ENCODE data around the gene FAM25A.
"Not testable (repeated sequence)": the region's sequence is repeated elsewhere in the genome, so short reads cannot be mapped to it uniquely, and the experiment has no call there.

The FAM25A gene

DNA sequence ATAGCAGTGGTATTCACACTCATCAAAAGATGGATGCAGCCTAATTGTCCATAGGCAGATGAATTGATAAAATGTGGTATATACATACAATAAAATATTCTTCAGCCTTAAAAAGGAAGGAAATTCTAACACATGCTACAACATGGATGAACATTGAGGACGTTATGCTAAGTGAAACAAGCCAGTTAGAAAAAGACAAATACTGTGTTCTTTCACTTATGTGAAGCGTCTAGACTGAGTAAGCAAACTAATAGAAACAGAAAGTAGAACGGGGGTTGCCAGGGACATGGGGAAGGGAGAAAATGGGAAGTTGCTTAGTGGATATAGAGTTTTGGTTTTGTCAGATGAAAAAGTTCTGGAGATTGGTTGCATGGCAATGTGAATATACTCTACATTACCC is 6.6 kb upstream of the FAM25A start:
- DNase-seq (ENCODE audit: low read depth), result not testable (repeated sequence)

DNA sequence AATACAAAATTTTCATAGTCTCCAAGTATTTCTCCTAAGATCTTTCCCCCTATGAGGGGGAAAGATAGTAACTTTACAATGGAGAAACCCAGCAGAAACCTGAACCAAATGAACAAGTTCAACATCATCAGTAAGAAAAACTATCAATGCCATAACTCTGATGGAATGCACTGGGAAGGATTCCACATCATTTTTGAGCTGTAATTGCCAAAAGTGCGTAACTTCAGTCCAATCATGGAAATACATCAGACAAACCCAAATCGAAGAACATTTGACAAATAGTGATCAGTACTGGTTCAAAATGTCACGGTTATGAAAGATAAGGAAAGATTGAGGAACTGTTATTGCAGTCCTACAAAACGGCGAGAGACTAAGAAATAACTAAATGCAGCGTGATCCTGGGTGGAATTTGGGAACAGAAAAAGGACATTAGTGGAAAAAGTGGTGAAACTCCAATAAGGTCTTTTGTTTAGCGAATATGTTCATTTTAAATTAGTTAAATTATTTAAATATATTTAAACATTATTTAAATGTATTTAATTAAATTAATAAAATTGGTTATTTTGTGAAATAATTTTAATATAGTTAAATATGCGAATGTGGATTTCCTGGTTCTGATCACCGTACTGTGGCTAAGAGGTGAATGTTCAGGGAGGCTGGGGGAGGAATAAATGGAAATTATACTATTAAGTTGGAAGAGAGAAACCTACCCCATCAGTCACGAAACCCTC is 4.9 kb upstream of the FAM25A start:
- DNase-seq (ENCODE audit: low read depth), result not testable (repeated sequence)

DNA sequence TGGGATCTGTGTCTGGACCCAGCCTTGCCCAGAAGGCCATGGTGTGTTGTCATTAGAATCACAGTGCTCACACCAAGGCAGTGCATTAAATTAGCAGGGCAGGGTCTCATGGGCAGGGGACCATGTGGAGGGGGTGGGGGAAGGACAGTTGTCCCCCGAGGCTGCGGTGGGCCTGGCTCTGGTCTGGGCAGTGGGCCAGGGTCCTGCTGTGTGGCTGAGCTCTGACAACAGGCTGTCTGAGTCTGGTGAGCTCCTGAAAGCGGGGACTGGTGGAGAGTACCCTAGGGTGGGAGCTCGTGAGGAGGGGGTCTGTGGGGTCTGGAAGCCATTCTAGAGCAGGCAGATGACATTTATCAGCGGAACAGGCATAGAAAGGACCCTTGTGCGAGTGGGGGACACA is 2.0 kb upstream of the FAM25A start:
- not testable (repeated sequence) for DNase-seq (ENCODE audit: low read depth)

DNA sequence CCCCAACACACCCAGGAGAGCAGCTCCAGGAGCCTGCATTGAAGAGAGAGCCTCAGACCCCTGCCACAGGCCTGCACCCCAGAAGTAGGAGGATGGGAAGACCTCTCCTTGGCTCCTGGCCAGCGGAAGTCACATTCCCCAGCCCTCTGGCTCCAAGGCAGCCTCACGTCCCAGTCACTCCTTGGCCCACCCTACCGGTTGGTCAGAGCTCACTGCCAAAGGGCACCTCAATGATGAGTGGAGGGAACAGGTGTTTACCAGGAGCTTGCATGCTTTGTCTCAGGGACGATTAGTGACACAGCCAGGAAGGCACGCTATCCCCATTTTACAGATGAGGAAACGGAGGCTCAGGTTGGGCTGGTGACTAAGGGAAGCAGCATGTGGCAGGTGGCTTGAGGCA is 1.0 kb upstream of the FAM25A start:
- not testable (repeated sequence) for DNase-seq (ENCODE audit: low read depth)

DNA sequence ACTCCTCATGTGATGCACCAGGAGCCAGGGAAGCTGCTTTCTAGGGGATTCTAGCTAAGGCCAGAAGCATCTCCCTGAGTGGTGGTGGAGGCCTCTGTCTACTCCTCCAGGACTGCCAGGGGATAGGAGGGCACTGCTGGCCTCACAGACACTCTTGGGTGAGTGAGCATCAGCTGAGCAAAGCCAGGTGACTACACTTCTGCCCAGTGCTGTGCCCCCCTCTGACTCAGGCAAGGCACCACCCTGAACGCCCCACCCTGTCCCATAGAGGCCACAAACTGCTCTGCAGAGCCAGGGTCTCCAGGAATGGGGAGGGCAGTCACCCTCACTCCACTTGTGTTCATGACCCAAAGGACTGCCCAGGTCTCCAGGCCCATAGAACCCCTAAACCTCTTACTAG is 590 bp upstream of the FAM25A start:
- DNase-seq (ENCODE audit: low read depth), result not testable (repeated sequence)

DNA sequence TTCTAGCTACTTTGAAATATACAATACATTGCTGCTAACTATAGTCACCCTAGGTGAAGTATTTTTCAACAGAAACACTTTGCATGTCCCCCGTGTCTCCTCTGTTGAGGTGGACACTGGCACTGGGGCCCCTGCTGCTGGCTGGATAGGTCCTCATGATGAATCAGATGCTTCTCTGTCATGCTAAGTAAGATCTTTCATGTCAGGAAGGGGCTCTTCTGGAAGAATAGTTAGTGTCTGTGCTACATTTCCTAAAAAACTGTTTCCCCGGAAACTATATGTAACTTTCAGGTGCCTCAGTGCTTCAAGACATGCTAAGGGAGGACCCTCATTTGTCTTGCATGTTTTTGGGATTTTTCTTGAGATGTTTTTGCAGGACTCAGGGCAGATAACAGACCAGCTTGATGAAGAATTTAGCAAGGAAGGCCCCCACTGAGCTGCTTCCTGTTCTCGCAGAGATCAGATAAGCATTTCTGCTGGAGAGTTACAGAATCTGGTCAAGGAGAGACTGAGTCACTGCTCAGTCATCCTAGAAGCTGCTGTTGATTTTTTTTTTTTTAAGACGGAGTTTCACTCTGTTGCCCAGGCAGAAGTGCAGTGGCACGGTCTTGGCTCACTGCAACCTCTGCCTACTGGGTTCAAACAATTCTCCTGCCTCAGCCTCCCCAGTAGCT is 5.3 kb downstream of the FAM25A start:
- DNase-seq (ENCODE audit: low read depth), result peak; percentile 18

DNA sequence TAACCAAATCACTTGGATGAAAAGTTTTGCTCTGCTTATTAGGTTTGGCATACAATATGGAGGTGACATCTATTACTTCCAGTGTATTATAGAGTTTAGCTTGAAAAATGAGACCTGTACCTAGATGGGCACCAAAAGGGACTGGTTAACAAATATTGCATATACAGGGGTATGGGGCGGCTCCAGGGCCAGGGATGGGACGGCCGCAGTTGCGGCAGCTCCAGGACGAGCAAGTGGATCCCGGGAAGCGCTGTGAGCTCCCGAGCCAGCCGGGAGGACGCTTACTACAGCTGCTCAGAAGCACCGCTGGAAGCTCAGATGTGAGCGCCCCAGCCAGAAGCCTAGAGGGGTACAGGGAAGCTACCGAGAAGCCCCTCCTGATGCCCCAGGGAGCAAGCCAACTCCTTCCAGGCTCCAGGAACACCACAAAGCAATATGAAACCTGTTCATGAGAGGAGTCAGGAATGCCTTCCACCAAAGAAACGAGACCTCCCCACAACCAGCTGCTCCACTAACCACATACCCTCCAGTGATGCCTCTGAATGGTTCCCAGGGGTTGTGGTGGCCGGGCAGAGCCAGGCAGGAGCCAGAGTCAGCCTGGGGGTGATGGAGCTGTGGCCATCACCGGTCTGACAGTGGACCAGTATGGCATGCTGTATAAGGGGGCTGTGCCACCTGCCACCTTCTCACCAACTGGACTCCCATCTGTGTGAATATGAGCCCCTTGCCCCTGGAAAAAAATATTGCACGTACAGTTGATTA is 6.8 kb downstream of the FAM25A start:
- not testable (repeated sequence) for DNase-seq (ENCODE audit: low read depth)

DNA sequence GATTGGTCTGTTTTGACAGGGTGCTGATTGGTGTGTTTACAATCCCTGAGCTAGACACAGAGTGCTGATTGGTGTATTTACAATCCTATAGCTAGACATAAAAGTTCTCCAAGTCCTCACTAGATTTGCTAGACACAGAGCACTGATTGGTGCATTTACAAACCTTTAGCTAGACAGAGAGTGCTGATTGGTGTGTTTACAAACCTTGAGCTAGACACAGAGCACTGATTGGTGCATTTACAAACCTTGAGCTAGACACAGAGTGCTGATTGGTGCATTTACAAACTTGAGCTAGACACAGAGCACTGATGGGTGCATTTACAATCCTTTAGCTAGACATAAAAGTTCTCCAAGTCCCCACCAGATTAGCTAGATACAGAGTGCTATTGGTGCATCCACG is 10.3 kb downstream of the FAM25A start:
- DNase-seq (ENCODE audit: low read depth), result not testable (repeated sequence)

DNA sequence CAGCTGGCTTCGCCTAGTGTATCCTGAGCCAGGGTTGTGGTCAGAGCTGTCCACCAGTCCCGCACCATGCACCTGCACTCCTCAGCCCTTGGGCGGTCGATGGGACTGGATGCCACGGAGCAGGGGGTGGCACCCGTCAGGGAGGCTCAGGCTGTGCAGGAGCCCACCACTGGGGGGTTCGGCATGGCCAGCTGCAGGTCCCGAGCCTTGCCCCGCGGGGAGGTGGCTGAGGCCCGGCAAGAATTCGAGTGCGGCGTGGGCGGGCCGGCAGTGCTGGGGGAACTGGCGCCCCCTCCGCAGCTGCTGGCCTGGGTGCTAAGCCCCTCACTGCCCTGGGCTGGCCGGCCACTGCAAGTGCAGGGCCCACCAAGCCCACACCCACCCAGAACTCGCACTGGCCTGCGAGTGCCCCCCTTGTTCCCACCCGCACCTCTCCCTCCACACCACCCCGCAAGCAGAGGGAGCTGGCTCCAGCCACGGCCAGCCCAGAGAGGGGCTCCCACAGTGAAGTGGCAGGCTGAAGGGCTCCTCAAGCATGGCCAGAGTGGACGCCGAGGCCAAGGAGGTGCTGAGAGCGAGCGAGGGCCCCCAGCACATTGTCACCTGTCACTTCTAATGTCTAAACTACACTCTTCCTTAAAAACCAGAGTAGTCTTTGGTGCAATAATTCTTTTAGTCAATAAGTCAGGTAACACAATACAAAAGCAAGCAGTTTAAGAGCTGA is 11.0 kb downstream of the FAM25A start:
- DNase-seq (ENCODE audit: low read depth), result no peak

DNA sequence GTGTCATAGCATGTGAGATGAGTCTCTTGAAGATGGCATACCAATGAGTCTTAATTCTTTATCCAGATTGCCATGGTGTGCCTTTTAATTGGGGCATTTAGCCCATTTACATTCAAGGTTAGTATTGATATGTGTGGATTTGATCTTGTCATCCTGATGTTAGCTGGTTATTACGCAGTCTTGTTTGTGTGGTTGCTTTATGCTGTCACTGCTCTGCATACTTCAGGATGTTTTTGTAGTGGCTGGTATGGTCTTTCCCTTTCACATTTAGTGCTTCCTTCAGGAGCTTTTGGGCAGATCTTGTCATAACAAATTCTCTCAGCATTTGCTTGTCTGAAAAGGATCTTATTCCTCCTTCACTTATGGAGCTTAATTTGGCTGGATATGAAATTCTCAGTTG is 16.5 kb downstream of the FAM25A start:
- DNase-seq (ENCODE audit: low read depth), result no peak

DNA sequence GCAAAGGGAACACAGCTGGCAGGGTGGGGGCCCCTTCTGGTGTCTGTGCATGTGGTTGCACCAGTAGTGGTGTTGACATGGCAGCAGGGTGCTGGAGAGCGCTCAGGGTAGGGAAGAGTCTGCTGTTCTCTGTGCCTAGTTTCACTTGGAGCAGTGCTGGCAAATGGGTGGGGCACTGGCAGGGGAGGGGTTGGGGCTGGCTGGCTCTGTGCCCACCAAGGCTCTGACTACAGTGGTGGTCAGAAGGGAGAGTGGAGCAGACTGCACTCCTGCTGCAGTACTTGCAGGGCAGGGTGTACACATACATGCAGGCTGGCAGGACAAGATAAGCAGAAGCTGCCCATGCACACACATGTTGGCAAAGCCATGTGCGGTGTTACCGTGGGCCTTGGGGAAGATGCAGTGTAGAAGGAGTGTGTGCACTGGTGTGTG is 18.2 kb downstream of the FAM25A start:
- no peak for DNase-seq (ENCODE audit: low read depth)

DNA sequence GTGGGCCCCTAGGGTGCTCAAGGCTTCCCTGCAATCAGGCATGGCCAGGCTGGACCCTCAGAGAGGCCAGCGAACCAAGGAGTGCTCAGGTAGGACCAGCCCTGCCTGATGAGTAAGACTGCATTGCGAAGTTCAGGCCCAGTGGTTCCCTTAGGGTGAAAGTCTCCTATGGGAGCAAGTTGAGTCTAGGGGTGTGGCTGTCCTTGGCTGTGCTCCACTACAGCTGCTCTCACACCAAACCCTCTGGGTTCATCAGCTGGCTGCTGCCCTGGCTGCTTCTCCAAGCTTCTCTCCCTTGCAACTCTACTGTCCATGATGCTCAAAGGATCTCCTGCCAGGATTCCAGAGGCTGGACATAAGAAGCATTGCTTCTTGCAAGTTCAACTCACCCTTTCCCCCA is 18.7 kb downstream of the FAM25A start:
- DNase-seq (ENCODE audit: low read depth), result no peak

DNA sequence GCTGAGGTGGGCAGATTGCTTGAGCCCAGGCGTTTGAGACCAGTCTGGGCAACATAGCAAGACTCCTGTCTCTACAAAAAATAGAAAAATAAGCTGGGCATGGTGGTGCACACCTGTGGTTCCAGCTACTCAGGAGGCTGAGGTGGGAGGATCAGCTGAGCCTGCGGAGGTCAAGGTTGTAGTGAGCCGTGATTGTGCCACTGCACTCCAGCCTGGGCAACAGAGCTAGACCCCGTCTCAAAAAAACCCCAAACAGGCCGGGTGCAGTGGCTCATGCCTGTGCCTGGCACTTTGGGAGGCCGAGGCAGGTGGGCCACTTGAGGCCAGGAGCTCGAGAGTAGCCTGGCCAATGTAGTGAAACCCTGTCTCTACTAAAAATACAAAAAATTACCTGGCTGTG is 23.5 kb downstream of the FAM25A start:
- DNase-seq (ENCODE audit: low read depth), result not testable (repeated sequence)

DNA sequence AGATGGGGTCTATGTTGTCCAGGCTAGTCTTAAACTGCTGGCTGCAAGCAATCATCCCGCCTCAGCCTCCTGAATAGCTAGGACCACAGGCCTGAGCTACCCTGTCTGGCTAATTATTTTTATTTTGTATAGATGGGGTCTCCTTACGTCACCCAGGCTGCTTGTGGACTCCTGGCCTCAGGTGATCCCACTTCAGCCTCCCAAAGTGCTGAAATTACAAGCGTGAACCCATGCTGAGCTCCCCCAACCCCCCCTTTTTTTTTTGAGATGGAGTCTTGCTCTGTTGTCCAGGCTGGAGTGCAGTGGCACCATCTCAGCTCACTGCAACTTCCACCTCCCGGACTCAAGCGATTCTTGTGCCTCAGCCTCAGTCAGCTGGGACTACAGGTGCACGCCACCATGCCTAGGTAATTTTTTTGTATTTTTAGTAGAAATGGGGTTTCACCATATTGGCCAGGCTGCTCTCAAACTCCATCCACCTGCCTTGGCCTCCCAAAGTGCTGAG is 25.4 kb downstream of the FAM25A start:
- DNase-seq (ENCODE audit: low read depth), result no peak

DNA sequence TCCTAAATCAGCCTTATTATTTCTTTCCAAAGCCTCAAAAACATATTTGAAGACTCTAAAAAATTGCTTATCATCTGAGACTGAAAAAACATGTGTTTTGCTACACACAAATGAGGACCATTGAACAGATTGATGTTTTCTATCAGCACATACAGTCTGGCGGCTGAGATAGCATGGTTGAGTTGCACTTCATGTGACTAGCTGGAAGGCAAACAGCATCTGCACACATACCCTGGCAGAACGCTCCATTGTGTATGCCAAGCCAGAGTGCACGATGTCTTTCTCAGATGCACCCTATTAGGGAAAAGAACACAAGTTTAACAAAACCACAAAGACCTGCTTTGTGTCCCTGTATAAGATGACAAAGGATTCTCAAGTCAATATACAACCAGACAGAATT is 33.0 kb downstream of the FAM25A start:
- DNase-seq (ENCODE audit: low read depth), result no peak

DNA sequence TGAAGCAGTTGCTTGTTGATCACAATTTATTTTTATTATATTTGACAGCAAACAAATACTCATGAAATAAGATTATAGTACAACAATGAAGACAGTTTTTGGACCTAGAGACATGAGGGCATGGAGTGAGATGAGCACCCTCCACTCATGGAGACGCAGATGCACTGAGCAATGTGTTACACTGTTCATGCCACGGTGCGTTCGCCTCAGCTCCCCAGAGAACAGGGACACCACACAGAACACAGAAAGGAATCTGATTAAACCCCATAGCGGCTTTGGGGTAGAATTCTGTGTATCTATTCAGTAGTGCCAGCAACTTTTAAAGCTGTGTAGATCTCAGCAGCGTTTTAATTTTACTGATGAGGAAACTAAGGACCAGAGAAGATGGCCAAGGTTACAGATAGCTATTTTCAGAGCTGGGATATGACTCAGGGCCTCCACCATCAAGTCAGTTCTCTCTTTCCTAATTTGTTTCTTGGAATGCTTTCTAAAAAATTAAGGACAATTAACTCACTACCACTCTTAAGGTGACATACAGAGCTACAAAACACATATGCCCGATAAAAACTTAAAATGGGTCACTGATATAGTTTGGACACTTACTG is 33.6 kb downstream of the FAM25A start:
- DNase-seq (ENCODE audit: low read depth), result no peak

DNA sequence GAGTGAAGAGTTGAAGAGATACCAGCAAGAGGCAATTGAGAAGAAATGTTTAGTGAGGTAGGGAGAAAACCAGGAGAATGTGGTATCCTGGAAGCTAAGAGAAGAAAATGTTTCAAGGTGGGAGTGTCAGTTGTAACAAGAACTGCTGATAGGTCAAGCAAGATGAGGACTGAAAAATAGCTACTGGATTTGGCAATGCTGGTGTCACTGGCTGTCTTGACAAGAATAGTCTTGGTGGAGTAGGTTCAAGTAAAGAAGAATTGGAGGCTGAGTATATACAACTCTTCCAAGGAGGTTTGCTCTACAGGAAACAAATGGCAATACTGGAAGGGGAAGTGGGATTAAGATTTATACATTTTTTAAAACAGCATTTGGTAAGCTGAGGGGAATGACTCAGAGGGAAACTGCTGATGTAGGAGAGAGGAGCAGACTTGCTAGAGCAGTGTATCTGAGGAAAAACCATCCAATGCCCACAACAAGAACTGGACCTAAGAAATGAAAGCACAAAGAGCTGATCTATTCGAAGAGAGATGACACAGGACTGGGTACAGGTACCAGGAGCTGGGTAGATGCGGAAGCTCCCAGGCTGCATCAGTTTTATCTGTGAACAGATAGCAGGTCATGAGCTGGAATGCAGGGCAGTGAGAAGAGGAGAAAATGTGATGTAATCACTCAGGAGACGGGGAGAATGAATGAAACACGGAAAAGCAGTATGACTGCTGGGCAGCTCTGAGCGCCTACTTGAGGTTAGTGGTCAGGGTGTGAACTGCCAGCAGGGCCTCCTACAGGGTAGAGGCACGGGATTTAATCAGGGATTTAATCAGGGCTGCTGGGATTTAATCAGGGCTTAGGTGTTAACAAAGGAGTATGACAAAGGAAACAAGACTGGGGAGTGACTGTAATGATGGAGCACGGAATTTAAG is 34.5 kb downstream of the FAM25A start:
- no peak for DNase-seq (ENCODE audit: low read depth)

DNA sequence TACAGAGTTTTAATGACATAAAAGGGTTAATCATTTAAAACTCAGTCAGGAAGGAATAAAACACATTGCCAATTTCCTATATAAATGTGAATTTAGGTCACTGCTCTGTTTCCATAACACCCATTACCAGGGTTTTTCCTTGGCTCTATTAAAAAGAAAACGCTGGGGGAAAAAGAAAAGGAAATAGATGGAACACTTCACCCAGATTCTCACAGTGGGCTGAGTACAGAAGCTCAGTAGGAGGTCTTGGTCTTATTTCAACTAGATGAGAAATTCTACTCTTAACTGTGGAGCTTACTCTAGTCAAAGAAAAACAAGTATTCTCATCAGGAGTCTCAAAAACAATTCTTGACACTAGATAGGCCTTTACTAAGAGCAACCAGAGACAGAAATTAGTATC is 38.1 kb downstream of the FAM25A start:
- no peak for DNase-seq (ENCODE audit: low read depth)

DNA sequence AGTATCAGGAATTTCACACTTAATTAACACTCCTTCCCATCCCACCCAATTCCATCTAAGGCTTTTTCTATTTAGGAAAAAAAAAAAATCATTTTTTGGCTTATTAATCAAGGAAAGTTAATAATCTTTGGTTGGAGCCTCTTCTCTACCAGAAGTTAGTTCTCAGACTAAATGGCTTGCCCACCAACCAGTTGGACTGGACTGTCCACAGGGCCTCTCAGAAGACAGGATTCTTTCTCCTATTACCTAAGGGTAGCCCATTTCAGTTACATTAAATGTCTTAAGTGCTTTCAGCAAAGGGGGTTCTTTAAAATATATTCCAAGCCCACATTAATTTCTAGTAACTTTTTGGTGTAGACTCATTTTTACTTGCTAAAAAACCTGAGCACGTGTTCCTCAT is 39.3 kb downstream of the FAM25A start:
- no peak for DNase-seq (ENCODE audit: low read depth)

DNA sequence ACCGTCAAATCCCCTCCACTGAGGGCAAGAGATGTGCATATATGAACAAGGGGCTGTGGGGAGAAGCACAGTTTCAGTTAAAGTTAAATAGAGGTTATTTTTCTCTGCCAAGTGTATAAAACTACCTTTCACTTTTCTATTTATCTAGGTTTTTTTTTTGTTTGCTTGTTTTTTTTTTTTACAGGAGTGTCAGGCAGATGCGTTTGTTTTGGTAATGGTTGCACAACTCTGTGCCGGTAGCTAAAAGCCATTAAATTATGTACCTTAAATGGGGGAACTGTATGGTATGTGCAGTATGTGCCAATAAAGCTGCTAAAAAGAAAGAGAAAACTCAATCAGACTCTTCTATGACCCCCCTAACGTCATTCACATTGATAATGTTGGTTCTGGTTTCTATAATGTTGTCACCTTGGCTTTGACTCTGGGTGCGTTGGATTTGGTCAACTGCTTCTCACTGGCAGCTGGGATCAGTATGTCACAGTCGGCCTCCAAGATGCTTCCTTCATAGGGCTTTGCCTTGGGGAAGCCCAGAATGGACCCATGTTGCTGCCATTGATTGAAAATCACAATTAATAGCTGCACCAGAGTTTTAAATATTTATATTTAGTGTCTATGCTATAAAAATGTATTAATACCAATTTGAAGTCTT is 40.3 kb downstream of the FAM25A start:
- no peak for DNase-seq (ENCODE audit: low read depth)

Measured in activated T-cell treated with anti-CD3 and anti-CD28 coated beads for 24 hours (primary cell).